T-cell (primary cell): ENCODE data around the gene RGL1. TPM values are rescaled to one million over a fixed set of nuclear protein-coding genes. Genes with fewer than 3 reads are reported as not detected.

Source experiments
- ATAC-seq, 4 experiments: fragments of 200-7000 bp in 3 of 4; fragments of 150-1000 bp in 1 of 4; cut with Tn5 transposase; replicated peaks in 1 of 4; 1 replicate in 3 of 4; 2 replicates in 1 of 4; pipeline ENCODE4 v1.10.0; 2021; ENCODE audit warnings: moderate library complexity in 3 of 4, mild to moderate bottlenecking in 2 of 4, moderate number of reproducible peaks in 1 of 4
- CTCF ChIA-PET, 2 donors: fragments of 300-600 bp; sonication (Branson Sonifier 250); formaldehyde crosslinking; loops; one replicate each; lab custom pipeline; 2022; ENCODE audit warnings: antibody characterized with exemption in 2 of 2; lab: Charles Lee
- POLR2A ChIA-PET, 2 donors: fragments of 300-600 bp; sonication (Branson Sonifier 250); formaldehyde crosslinking; loops; one replicate each; lab custom pipeline; 2022; ENCODE audit warnings: antibody characterized with exemption in 2 of 2; lab: Charles Lee
- DNase-seq, 35 experiments: peaks; one replicate each; pipeline versions ENCODE4 v3.0.0 to v3.0.0-alpha.2; 2013 to 2023
- H3K27ac ChIP-seq: one replicate; pipeline ENCODE4 v1.5.1; 2013; ENCODE audit warnings: low read length
- H3K27me3 ChIP-seq, 2 experiments: replicated peaks in 1 of 2; 1 replicate in 1 of 2; 2 replicates in 1 of 2; pipeline versions ENCODE4 v1.6.1 to v1.7.0; 2013; ENCODE audit warnings: low read length in 1 of 2, mixed read lengths in 1 of 2; ENCODE audit not compliant: control insufficient read depth in 2 of 2, insufficient read depth in 2 of 2; ENCODE audit errors: extremely low read depth in 1 of 2
- H3K36me3 ChIP-seq, 2 donors: 1 replicate in 1 of 2; 2 replicates in 1 of 2; pipeline versions ENCODE4 v1.6.1 to v1.7.0; 2013; ENCODE audit warnings: low read length in 1 of 2; ENCODE audit not compliant: control insufficient read depth in 2 of 2, insufficient read depth in 1 of 2; ENCODE audit errors: extremely low read depth in 1 of 2
- H3K4me1 ChIP-seq, 2 experiments: 1 replicate in 1 of 2; 2 replicates in 1 of 2; pipeline versions ENCODE4 v1.6.1 to v1.7.0; 2013; ENCODE audit warnings: low read length in 2 of 2, mixed read lengths in 1 of 2; ENCODE audit not compliant: insufficient read depth in 2 of 2, control insufficient read depth in 1 of 2; ENCODE audit errors: extremely low read depth in 1 of 2
- H3K4me3 ChIP-seq, 2 donors: 1 replicate in 1 of 2; 2 replicates in 1 of 2; pipeline versions ENCODE4 v1.5.1 to v1.7.0; 2013; ENCODE audit warnings: mild to moderate bottlenecking in 2 of 2, low read length in 1 of 2, moderate library complexity in 1 of 2; ENCODE audit not compliant: control insufficient read depth in 1 of 2; ENCODE audit errors: extremely low read depth in 1 of 2
- H3K9me3 ChIP-seq: 2 replicates; pipeline ENCODE4 v1.7.0; 2013
- H3K27ac Mint-ChIP-seq, 2 donors: one replicate each; pipeline ENCODE4 v1.8.0; 2020 to 2021; ENCODE audit warnings: mild to moderate bottlenecking in 2 of 2, mixed read lengths in 2 of 2
- H3K27me3 Mint-ChIP-seq, 2 donors: one replicate each; pipeline ENCODE4 v1.8.0; 2021 to 2022; ENCODE audit warnings: mixed read lengths in 2 of 2
- H3K36me3 Mint-ChIP-seq: one replicate; pipeline ENCODE4 v1.8.0; 2021; ENCODE audit warnings: mixed read lengths
- H3K4me1 Mint-ChIP-seq, 3 donors: one replicate each; pipeline ENCODE4 v1.8.0; 2020 to 2022; ENCODE audit warnings: mixed read lengths in 3 of 3, mild to moderate bottlenecking in 1 of 3
- H3K4me3 Mint-ChIP-seq, 3 donors: one replicate each; pipeline ENCODE4 v1.8.0; 2020 to 2022; ENCODE audit warnings: mild to moderate bottlenecking in 3 of 3, mixed read lengths in 3 of 3, moderate library complexity in 3 of 3
- H3K9me3 Mint-ChIP-seq, 3 donors: one replicate each; pipeline ENCODE4 v1.8.0; 2020 to 2022; ENCODE audit warnings: mixed read lengths in 3 of 3
- WGBS: methylation state at CpG from one replicate; pipeline ENCODE4 v1.1.5; 2013; ENCODE audit warnings: missing lambda C conversion rate; ENCODE audit not compliant: insufficient coverage; 5-methylcytosine and 5-hydroxymethylcytosine counted together
- total RNA-seq, 35 experiments: library from RNA in 6 of 35; stranded (reverse) in 6 of 35; fragments of 120-200 nt in 1 of 35; gene quantifications; one replicate each; pipeline versions ENCODE4 v1.2.1 to v1.2.4 and lab custom pipeline; 2013 to 2026

RGL1 gene
- total RNA-seq, 5 donors from 2014 or later (not counting 1 experiment from before 2014, with no cell fraction given): 1.7 to 3.3 (median 2.3) TPM

- 100% methylated on average over 2 of the region's 3 CpGs for WGBS
- Mint-ChIP-seq H3K27me3 (no peaks in the 10 kb centered on the region), H3K9me3 (no peaks in the 10 kb centered on the region), H3K27ac (no peak overlapping the region), H3K4me1 (no peaks in the 10 kb centered on the region), H3K36me3 (peaks cover 5% of the 10 kb centered on the region), H3K4me3 (no peak overlapping the region)
- H3K4me3 ChIP-seq: no peak overlapping the region
- no peak for ATAC-seq
- no peaks in the 10 kb centered on the region for H3K9me3 ChIP-seq
- no peaks in the 10 kb centered on the region for H3K36me3 ChIP-seq
- CTCF ChIA-PET: interaction anchor here in 1 of 2 donors (0.5 to 1.7 kb wide), 2 partner anchors 81 to 189 kb away, joined by 3 read pairs; no protein-coding TSS in a partner anchor
- POLR2A ChIA-PET: interaction anchor here in 1 of 2 donors (0.6 kb wide), 1 partner anchor 10 kb away, joined by 4 read pairs; no protein-coding TSS in a partner anchor
- H3K27ac ChIP-seq: no peak overlapping the region
- no peaks in the 10 kb centered on the region for H3K4me1 ChIP-seq
- no peak for DNase-seq
- no peaks in the 10 kb centered on the region for H3K27me3 ChIP-seq
Observed at GRCh38 chr1:183834568-183834967, 29.6 kb downstream of the RGL1 start.

GRCh38 chr1:183836598-183836997 is 31.7 kb downstream of the RGL1 start:
- Mint-ChIP-seq H3K9me3 (no peaks in the 10 kb centered on the region), H3K36me3 (peaks cover 5% of the 10 kb centered on the region), H3K4me3 (no peak overlapping the region), H3K27ac (no peak overlapping the region), H3K4me1 (peaks cover 1 to 3% (median 1%) of the 10 kb centered on the region in 3 donors), H3K27me3 (no peaks in the 10 kb centered on the region)
- H3K9me3 ChIP-seq: no peaks in the 10 kb centered on the region
- WGBS: 80% methylated on average over 1 of the region's 4 CpGs
- no peak for DNase-seq
- no peak overlapping the region for H3K4me3 ChIP-seq
- H3K4me1 ChIP-seq: peaks cover 0 to 2% of the 10 kb centered on the region in 2 experiments
- H3K27ac ChIP-seq: no peak overlapping the region
- no peaks in the 10 kb centered on the region for H3K27me3 ChIP-seq
- ChIA-PET CTCF (interaction anchor here in 1 of 2 donors (0.7 kb wide), 1 partner anchor 19 kb away, joined by 3 read pairs; no protein-coding TSS in a partner anchor), POLR2A (no interaction called here)
- no peak for ATAC-seq
- H3K36me3 ChIP-seq: no peaks in the 10 kb centered on the region

DNA sequence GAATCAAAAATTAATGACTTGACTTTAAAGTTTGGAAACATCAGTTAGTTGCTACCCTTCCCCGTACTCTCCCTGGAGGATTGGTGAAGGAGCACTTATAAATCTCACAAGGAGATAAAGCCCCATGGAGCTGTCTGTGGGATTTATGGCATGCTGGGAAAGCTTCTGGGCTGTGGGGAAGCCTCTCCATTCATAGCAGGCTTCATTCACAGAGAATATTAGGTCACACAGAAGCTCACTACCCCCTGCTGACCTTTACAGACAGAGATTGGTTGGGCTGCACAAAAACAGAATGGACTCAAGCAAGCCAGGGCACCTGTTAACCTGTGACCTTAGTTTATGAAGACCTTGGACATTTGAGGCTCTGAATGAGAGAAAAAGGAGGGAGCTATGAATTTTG is 32.1 kb downstream of the RGL1 start:
- peaks cover 6 to 8% (median 6%) of the 10 kb centered on the region in 3 donors for H3K4me1 Mint-ChIP-seq
- H3K4me1 ChIP-seq: peaks cover 0 to 3% of the 10 kb centered on the region in 2 experiments
- no peaks in the 10 kb centered on the region for H3K36me3 ChIP-seq
- POLR2A ChIA-PET: no interaction called here
- no peaks in the 10 kb centered on the region for H3K27me3 Mint-ChIP-seq
- CTCF ChIA-PET: interaction anchor here in 1 of 2 donors (0.7 kb wide), 1 partner anchor 19 kb away, joined by 3 read pairs; no protein-coding TSS in a partner anchor
- H3K36me3 Mint-ChIP-seq: peaks cover 5% of the 10 kb centered on the region
- H3K27ac Mint-ChIP-seq: no peak overlapping the region
- no peak for DNase-seq
- H3K4me3 Mint-ChIP-seq: no peak overlapping the region
- no peak overlapping the region for H3K4me3 ChIP-seq
- H3K27ac ChIP-seq: no peak overlapping the region
- H3K27me3 ChIP-seq: no peaks in the 10 kb centered on the region
- H3K9me3 Mint-ChIP-seq: no peaks in the 10 kb centered on the region
- no CpG with 5 or more reads among the region's 1 CpG for WGBS
- ATAC-seq: no peak
- no peaks in the 10 kb centered on the region for H3K9me3 ChIP-seq

GRCh38 chr1:183838221-183838620 is 33.3 kb downstream of the RGL1 start:
- Mint-ChIP-seq H3K27ac (no peak overlapping the region), H3K4me3 (no peak overlapping the region), H3K4me1 (peaks cover 15 to 18% (median 16%) of the 10 kb centered on the region in 3 donors), H3K27me3 (no peaks in the 10 kb centered on the region), H3K36me3 (peaks cover 5% of the 10 kb centered on the region), H3K9me3 (no peaks in the 10 kb centered on the region)
- ChIA-PET CTCF (no interaction called here), POLR2A (no interaction called here)
- H3K4me3 ChIP-seq: no peak overlapping the region
- no peak overlapping the region for H3K27ac ChIP-seq
- no peaks in the 10 kb centered on the region for H3K27me3 ChIP-seq
- DNase-seq (no peak), ATAC-seq (no peak)
- no peaks in the 10 kb centered on the region for H3K9me3 ChIP-seq
- H3K4me1 ChIP-seq: peaks cover 0 to 8% of the 10 kb centered on the region in 2 experiments
- H3K36me3 ChIP-seq: no peaks in the 10 kb centered on the region
- WGBS: 82% methylated on average over 2 of the region's 2 CpGs

DNA sequence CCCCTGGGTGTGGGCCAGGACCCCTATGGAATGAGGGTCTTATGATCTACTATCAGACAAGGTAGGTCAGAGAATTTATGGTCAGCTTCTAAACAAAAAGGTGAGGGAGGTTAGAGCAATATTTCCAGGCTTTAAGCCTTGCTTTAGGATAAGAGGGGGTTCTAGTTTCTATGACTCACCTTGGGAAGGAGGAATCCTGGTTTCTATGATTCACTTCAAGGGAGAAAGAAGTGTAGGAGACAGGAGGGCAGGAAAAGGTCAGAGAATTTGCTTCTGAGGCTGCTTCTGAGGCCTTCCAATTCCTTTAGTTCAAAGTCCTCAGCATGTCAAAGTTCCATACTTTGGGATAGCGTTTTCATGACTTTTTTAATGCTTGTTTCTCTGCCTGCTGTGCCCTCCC is 35.2 kb downstream of the RGL1 start:
- ATAC-seq (no peak), DNase-seq (no peak)
- Histone ChIP-seq H3K4me1 (peaks cover 0 to 12% of the 10 kb centered on the region in 2 experiments), H3K27me3 (no peaks in the 10 kb centered on the region), H3K36me3 (no peaks in the 10 kb centered on the region), H3K4me3 (no peak overlapping the region), H3K27ac (no peak overlapping the region), H3K9me3 (no peaks in the 10 kb centered on the region)
- peaks cover 15 to 19% (median 16%) of the 10 kb centered on the region in 3 donors for H3K4me1 Mint-ChIP-seq
- H3K27ac Mint-ChIP-seq: no peak overlapping the region
- H3K9me3 Mint-ChIP-seq: no peaks in the 10 kb centered on the region
- H3K27me3 Mint-ChIP-seq: no peaks in the 10 kb centered on the region
- H3K4me3 Mint-ChIP-seq: no peak overlapping the region
- ChIA-PET CTCF (no interaction called here), POLR2A (no interaction called here)
- WGBS: 100% methylated on average over 1 of the region's 1 CpG
- H3K36me3 Mint-ChIP-seq: peaks cover 5% of the 10 kb centered on the region

- Mint-ChIP-seq H3K27ac (peak overlapping the region in 1 of 2 donors; percentile 85), H3K36me3 (peaks cover 5% of the 10 kb centered on the region), H3K9me3 (no peaks in the 10 kb centered on the region), H3K4me1 (peaks cover 15 to 19% (median 16%) of the 10 kb centered on the region in 3 donors), H3K27me3 (no peaks in the 10 kb centered on the region), H3K4me3 (no peak overlapping the region)
- Histone ChIP-seq H3K4me3 (no peak overlapping the region), H3K36me3 (no peaks in the 10 kb centered on the region), H3K4me1 (peaks cover 0 to 12% of the 10 kb centered on the region in 2 experiments), H3K27me3 (no peaks in the 10 kb centered on the region), H3K9me3 (no peaks in the 10 kb centered on the region), H3K27ac (no peak overlapping the region)
- ATAC-seq (no peak), DNase-seq (no peak)
- CTCF ChIA-PET: no interaction called here
- POLR2A ChIA-PET: no interaction called here
- no CpG with 5 or more reads among the region's 1 CpG for WGBS
Observed at GRCh38 chr1:183841550-183841949, 36.6 kb downstream of the RGL1 start.
